Psoas muscle (tissue), 8 donors: Measurements from ENCODE around the gene CIPC. TPM values are rescaled to one million over a fixed set of nuclear protein-coding genes. Genes with fewer than 3 reads are reported as not detected.

Source experiments
- ATAC-seq, 4 donors: fragments of 200-7000 bp; cut with Tn5 transposase; one replicate each; pipeline ENCODE4 v1.9.1; 2020; ENCODE audit warnings: moderate library complexity in 3 of 4, mild to moderate bottlenecking in 2 of 4
- DNase-seq, 2 donors: peaks; one replicate each; pipeline ENCODE4 v3.0.0-alpha.2; 2020
- H3K27ac ChIP-seq: fragments of 200-600 bp; one replicate; pipeline ENCODE4 v1.8.0; 2022
- H3K27me3 ChIP-seq, 3 donors: fragments of 200-600 bp in 1 of 3; one replicate each; pipeline versions ENCODE4 v1.6.1 to v1.8.0; 2013 to 2022; ENCODE audit warnings: low read length in 2 of 3, mild to moderate bottlenecking in 2 of 3, moderate library complexity in 1 of 3; ENCODE audit not compliant: insufficient read depth in 3 of 3
- H3K36me3 ChIP-seq, 2 donors: fragments of 200-600 bp in 1 of 2; one replicate each; pipeline versions ENCODE4 v1.6.1 to v1.8.0; 2013 to 2022; ENCODE audit warnings: low read depth in 1 of 2, mild to moderate bottlenecking in 1 of 2, moderate library complexity in 1 of 2; ENCODE audit not compliant: insufficient read depth in 1 of 2
- H3K4me1 ChIP-seq: fragments of 200-600 bp; one replicate; pipeline ENCODE4 v1.8.0; 2022
- H3K4me3 ChIP-seq: fragments of 200-600 bp; one replicate; pipeline ENCODE4 v1.8.0; 2022; ENCODE audit warnings: mild to moderate bottlenecking
- H3K9me3 ChIP-seq: fragments of 200-600 bp; one replicate; pipeline ENCODE4 v1.8.0; 2022
- CTCF ChIP-seq: fragments of 200-600 bp; IDR thresholded peaks from one replicate; pipeline ENCODE4 v1.8.0; 2022; ENCODE audit warnings: antibody characterized with exemption
- WGBS, 3 donors: extraction: QIAGEN DNeasy Blood & Tissue Kit; methylation state at CpG; one replicate each; pipeline versions ENCODE4 v1.1.6 to v1.1.7; 2013; 5-methylcytosine and 5-hydroxymethylcytosine counted together
- intact Hi-C, 2 donors: fragments of 100-400 bp; cut with DNase I; formaldehyde crosslinking; loops; one replicate each; pipeline versions ENCODE4 v1.11.0 to v1.14.2; 2022
- polyA plus RNA-seq, 3 donors: library from polyadenylated mRNA; stranded (reverse); fragments of 200-250 nt; gene quantifications; one replicate each; pipeline ENCODE4 v1.2.3, GENCODE V29; 2013
- total RNA-seq, 4 donors: library from RNA; stranded (reverse); fragmentation: NEBNext Ultra II Directional in 2 of 4; extraction: Animal tissue kit (Norgen Biotek cat#: 25700) in 2 of 4; gene quantifications; one replicate each; pipeline versions ENCODE4 v1.2.1 to v1.2.4, GENCODE V29; 2021 to 2023
- donor health status: healthy with polysubstance abuse.
- donor health status: DM: no; HTN: no; CAD: no; lungs with moderate emphysema.
- donor health status: Bipolar disorder and iron deficiency.
- donor health status: healthy.
- donor health status: DM: yes; HTN: yes; CAD: no.
- donor health status: DM: no; HTN: no; CAD: no.
- donor health status: DM: no; HTN: no; CAD: no.
- donor health status: DM: yes; HTN: yes; CAD: no.

Gene CIPC
- total and polyA plus RNA-seq, 7 donors: 23.1 to 133 (median 101) TPM

DNA sequence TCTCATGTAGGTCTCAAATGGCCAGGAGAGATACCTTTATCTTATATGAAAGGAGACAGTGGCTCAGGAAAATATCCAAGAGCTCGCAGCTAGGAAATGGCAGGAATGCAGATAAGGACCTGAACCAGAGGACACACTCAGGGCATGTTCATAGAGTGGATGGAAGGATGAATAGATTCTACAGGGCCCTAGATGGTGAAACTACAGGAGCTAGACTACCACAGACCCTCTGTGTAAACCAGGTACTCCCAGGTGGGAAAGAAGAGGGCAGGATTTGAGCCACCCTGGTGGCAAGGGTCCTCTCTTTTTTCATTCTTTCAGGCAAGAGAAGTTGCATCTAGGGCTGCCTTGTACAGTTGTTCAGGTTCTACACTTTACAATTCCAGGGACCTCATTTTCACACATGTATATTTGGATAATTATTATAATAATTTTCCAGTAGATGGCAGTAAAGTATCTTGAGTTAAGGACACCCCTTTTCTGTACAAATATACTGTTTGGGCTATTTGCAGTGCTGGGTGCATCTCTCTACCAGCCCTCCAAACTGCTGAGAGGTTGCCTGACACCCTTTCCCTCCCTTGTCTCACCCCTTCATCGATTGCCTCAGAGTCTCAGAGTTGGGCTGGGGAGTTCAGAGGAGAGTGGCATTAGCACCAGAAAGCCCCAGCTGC is 54.0 kb downstream of the CIPC start:
- DNase-seq (no peak), ATAC-seq (no peak)
- TF ChIP-seq CTCF: peak; percentile 21
- intact Hi-C loops: loop anchor here (10.0 kb wide), 1 partner anchor 163 kb away; no protein-coding TSS in a partner anchor
- no peak overlapping the region for H3K27ac ChIP-seq
- no peaks in the 10 kb centered on the region for H3K9me3 ChIP-seq
- 47 to 52% (median 51%) methylated on average over 2 of the region's 2 CpGs for WGBS, 3 donors
- H3K4me3 ChIP-seq: no peak overlapping the region
- H3K4me1 ChIP-seq: no peaks in the 10 kb centered on the region
- peaks cover 0 to 17% (median 5%) of the 10 kb centered on the region in 3 donors for H3K27me3 ChIP-seq
- H3K36me3 ChIP-seq: no peaks in the 10 kb centered on the region

DNA sequence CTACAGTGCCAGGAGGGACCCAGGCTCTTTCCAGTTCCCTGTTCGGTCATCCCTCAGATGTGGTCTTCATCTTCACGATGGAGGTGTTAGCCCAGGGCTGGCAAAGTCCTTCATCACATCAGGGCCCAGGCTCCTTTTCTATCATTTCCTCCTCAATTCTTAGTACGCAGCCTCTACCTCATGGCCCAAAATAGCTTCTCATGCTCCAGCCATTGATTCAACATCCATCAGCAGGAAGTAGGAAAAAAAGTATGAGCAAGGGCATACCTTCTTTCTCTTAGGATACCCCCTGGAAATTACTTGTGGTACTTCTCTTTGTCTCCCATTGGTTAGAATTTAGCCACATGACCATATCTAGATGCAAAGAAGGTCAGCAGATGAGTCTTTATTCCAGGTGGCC is 55.7 kb downstream of the CIPC start:
- no peak overlapping the region for H3K4me3 ChIP-seq
- intact Hi-C loops: loop anchor here (10.0 kb wide), 1 partner anchor 161 kb away; no protein-coding TSS in a partner anchor
- H3K27me3 ChIP-seq: peaks cover 0 to 11% (median 5%) of the 10 kb centered on the region in 3 donors
- H3K36me3 ChIP-seq: no peaks in the 10 kb centered on the region
- WGBS, 3 donors: 92 to 97% (median 96%) methylated on average over 3 of the region's 3 CpGs
- no peak for DNase-seq
- no peaks in the 10 kb centered on the region for H3K9me3 ChIP-seq
- H3K27ac ChIP-seq: no peak overlapping the region
- ATAC-seq: no peak
- no peak for TF ChIP-seq CTCF
- no peaks in the 10 kb centered on the region for H3K4me1 ChIP-seq

DNA sequence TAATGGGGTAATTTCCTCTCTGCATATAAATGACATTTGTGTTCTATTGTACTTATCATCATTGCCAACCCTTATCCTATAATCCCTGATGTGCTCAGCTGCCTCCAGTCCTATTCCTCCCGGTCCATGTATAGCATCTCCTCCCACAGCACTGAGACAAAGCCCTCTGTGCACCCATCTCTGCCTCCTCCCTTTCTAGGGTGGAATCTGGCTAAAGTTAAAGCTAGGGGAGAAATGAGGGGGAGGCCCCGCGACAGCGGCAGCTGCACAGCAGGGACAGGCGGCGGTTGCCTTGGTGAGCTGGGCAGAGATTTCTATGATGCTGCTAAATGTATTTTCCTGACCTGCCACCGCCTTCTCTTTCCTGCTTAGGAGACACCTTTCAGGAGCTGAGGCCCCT is 56.4 kb downstream of the CIPC start:
- no peaks in the 10 kb centered on the region for H3K4me1 ChIP-seq
- WGBS, 3 donors: 41 to 48% (median 44%) methylated on average over 7 of the region's 7 CpGs
- no peaks in the 10 kb centered on the region for H3K9me3 ChIP-seq
- ATAC-seq: no peak
- H3K4me3 ChIP-seq: no peak overlapping the region
- no peaks in the 10 kb centered on the region for H3K36me3 ChIP-seq
- DNase-seq: no peak
- intact Hi-C loops: loop anchor here (10.0 kb wide), 1 partner anchor 160 kb away; no protein-coding TSS in a partner anchor
- H3K27me3 ChIP-seq: peaks cover 0 to 11% (median 5%) of the 10 kb centered on the region in 3 donors
- H3K27ac ChIP-seq: no peak overlapping the region
- TF ChIP-seq CTCF: no peak

DNA sequence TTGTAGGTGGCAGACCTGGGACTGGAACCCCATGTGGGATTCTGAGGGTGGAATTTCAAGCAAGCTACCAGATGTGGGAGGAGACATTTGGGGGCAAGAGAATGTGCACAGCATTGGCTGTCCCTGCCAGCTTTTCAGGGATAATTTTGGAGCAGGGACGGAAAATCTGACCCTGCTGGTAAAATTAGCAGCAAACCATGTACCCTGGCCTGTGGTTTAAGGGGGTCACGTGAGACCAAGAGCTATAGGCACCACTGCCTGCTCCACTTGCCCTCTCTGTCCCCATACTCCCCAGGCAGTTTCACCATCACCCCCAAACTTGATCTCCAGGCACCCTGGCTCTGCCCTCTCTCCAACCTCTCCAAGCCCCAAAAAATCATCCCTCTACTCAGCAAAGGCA is 57.0 kb downstream of the CIPC start:
- no peaks in the 10 kb centered on the region for H3K36me3 ChIP-seq
- H3K27ac ChIP-seq: no peak overlapping the region
- peaks cover 0 to 11% (median 5%) of the 10 kb centered on the region in 3 donors for H3K27me3 ChIP-seq
- no peaks in the 10 kb centered on the region for H3K4me1 ChIP-seq
- ATAC-seq (no peak), DNase-seq (no peak)
- H3K9me3 ChIP-seq: no peaks in the 10 kb centered on the region
- no peak for TF ChIP-seq CTCF
- 11 to 28% (median 19%) methylated on average over 2 of the region's 2 CpGs for WGBS, 3 donors
- intact Hi-C loops: loop anchor here (5.0 to 10.0 kb wide), 2 partner anchors 57 to 160 kb away; no protein-coding TSS in a partner anchor
- no peak overlapping the region for H3K4me3 ChIP-seq
